ENCODE data around the gene PRM1. TPM values are rescaled to one million over a fixed set of nuclear protein-coding genes. Genes with fewer than 3 reads are reported as not detected.

PRM1 gene
- total and polyA plus RNA-seq, 2 of the 13 experiments (the other 11 are each of a cell fraction or from before 2014, with no cell fraction given) = not detected

- TF ChIP-seq ZSCAN30 (CRISPR knock-in tag; IDR thresholded peaks at IDR 0.05) (peak; percentile 83; the same call in 1 of the 2 replicates), ZNF235 (CRISPR knock-in tag; IDR thresholded peaks at IDR 0.05; ENCODE audit: borderline replicate concordance) (peak; percentile 39; the same call in 1 of the 2 replicates), CC2D1A (CRISPR knock-in tag; IDR thresholded peaks at IDR 0.05) (no peak), ZNF282 (IDR thresholded peaks at IDR 0.05; ENCODE audit: partially characterized antibody) (no peak), KLF12 (CRISPR knock-in tag; IDR thresholded peaks at IDR 0.05; ENCODE audit: borderline replicate concordance) (no peak; the same call in 1 of the 2 replicates), TEAD2 (CRISPR knock-in tag; IDR thresholded peaks at IDR 0.05) (no peak), RERE (CRISPR knock-in tag; IDR thresholded peaks at IDR 0.05; ENCODE audit: low read depth) (no peak; the same call in none of the 2 replicates), PAXIP1 (CRISPR knock-in tag; conservative IDR thresholded peaks at IDR 0.05) (peak; percentile 54), KLF15 (CRISPR knock-in tag; IDR thresholded peaks at IDR 0.05; ENCODE audit: borderline replicate concordance) (no peak), SALL1 (CRISPR knock-in tag; IDR thresholded peaks at IDR 0.05) (peak; percentile 83), MXD4 (CRISPR knock-in tag; IDR thresholded peaks at IDR 0.05) (no peak; the same call in 1 of the 2 replicates), GMEB2 (CRISPR knock-in tag; IDR thresholded peaks at IDR 0.05; ENCODE audit: low read depth) (no peak), FLYWCH1 (CRISPR knock-in tag; IDR thresholded peaks at IDR 0.05) (no peak), RXRB (CRISPR knock-in tag; IDR thresholded peaks at IDR 0.05; ENCODE audit: borderline replicate concordance) (no peak; the same call in 1 of the 2 replicates), ZNF607 (CRISPR knock-in tag; IDR thresholded peaks at IDR 0.05; ENCODE audit: borderline replicate concordance) (peak; percentile 23)
- TF ChIP-seq, protein P1, sequence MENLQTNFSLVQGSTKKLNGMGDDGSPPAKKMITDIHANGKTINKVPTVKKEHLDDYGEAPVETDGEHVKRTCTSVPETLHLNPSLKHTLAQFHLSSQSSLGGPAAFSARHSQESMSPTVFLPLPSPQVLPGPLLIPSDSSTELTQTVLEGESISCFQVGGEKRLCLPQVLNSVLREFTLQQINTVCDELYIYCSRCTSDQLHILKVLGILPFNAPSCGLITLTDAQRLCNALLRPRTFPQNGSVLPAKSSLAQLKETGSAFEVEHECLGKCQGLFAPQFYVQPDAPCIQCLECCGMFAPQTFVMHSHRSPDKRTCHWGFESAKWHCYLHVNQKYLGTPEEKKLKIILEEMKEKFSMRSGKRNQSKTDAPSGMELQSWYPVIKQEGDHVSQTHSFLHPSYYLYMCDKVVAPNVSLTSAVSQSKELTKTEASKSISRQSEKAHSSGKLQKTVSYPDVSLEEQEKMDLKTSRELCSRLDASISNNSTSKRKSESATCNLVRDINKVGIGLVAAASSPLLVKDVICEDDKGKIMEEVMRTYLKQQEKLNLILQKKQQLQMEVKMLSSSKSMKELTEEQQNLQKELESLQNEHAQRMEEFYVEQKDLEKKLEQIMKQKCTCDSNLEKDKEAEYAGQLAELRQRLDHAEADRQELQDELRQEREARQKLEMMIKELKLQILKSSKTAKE (CRISPR knock-in tag; IDR thresholded peaks at IDR 0.05; ENCODE audit: borderline replicate concordance) = peak; percentile 88
These were observed 16.5 kb upstream of the PRM1 start (continued) for GRCh38 chr16:11297492-11298142.
